GM15510 (cell line): ENCODE results near the gene ZNF532.

ENCODE experiments used
- POLR2A ChIP-seq: IDR thresholded peaks from 3 replicates; pipeline ENCODE4 v1.6.1; 2011; ENCODE audit warnings: borderline replicate concordance; ENCODE audit not compliant: insufficient read length; ENCODE audit errors: extremely low read depth

ZNF532 gene

GRCh38 chr18:58864146-58865032 lies at the start of gene ZNF532:
TSS of gene ZNF532 (plus strand) at chr18:58864877. CDS start in a region left out here.
- TF ChIP-seq POLR2A: no peak

GRCh38 chr18:58819051-58819450 lies 45.6 kb upstream of the ZNF532 start:
- no peak for TF ChIP-seq POLR2A

- TF ChIP-seq POLR2A: no peak
Measured at GRCh38 chr18:58820251-58820650, 44.4 kb upstream of the ZNF532 start.

DNA sequence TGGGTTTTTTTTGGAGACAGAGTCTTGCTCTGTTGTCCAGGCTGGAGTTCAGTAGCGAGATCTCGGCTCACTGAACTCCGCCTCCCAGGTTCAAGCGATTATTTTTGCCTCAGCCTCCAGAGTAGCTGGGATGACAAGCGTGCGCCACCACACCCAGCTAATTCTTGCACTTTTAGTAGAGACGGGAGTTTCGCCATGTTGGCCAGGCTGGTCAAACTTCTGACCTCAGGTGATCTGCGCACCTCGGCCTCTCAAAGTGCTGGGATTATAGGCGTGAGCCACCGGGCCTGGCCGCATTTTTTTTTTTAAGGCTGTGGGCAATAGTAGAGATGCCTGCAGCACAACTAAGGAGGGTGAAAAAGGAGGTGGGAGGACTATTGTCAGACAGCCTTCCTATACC lies 41.7 kb upstream of the ZNF532 start:
- TF ChIP-seq POLR2A: no peak

DNA sequence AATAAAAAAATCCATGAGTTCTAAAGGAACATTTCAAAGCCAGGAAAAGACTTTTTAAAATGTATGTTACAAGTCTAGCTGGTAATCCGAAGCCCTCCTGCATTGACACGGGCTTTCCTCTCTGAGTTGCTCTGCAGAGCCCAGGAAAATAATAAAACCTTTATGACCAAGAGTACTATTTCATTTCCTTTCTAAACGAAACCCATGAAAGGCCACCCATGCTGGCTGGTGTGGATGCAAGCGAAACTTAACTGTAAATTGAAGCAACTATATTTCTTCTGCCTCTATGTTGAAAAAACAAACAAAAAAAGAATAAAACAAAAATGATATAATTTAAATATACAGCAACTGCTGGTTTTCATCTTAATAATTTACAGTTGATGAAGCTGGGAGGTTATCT lies 41.3 kb upstream of the ZNF532 start:
- no peak for TF ChIP-seq POLR2A

DNA sequence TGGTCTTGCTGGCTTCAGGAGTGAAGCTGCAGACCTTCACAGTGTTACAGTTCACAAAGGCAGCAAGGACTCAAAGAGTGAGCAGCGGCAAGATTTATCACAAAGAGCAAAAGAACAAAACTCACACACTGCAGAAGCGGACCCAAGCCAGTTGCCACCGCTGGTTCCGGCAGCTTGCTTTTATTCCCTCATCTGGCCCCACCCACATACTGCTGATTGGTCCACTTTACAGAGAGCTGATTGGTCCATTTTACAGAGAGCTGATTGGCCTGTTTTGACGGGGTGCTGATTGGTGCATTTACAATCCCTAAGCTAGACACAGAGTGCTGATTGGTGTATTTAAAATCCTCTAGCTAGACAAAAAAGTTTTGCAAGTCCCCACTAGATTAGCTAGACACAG lies 37.2 kb upstream of the ZNF532 start:
- no peak for TF ChIP-seq POLR2A

DNA sequence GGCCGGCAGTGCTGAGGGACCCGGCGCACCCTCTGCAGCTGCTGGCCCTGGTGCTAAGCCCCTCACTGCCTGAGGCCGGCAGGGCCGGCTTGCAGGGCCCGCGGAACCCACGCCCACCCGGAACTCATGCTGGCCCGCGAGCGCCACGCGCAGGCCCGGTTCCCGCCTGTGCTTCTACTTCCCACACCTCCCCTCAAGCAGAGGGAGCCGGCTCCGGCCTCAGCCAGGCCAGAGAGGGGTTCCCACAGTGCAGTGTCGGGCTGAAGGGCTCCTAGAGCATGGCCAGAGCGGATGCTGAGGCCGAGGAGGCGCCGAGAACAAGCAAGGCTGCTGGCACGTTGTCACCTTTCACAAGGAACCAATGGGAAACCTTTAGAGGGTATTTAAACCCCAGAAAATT lies 36.8 kb upstream of the ZNF532 start:
- TF ChIP-seq POLR2A: no peak

- TF ChIP-seq POLR2A: no peak
Measured at GRCh38 chr18:58828399-58829121, 36.1 kb upstream of the ZNF532 start.

GRCh38 chr18:58829263-58829662 lies 35.4 kb upstream of the ZNF532 start:
- TF ChIP-seq POLR2A: no peak

DNA sequence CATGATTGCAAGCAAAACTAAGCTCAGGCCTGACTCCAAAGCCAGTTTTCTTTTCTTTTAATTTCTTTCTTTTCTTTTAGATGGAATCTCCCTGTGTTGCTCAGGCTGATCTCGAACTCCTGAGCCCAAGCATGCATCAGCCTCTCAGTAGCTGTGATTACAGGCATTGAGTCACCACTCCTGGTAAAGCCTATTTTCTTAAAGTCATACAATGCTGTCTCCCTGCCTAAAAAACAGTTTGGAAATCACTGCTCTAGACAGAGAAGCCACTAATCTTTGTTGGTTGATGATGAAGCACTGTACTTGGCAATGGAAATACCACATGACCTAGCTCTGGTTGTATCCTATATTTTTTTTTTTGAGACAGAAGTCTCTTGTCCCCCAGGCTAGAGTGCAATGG lies 33.1 kb upstream of the ZNF532 start:
- TF ChIP-seq POLR2A: no peak

DNA sequence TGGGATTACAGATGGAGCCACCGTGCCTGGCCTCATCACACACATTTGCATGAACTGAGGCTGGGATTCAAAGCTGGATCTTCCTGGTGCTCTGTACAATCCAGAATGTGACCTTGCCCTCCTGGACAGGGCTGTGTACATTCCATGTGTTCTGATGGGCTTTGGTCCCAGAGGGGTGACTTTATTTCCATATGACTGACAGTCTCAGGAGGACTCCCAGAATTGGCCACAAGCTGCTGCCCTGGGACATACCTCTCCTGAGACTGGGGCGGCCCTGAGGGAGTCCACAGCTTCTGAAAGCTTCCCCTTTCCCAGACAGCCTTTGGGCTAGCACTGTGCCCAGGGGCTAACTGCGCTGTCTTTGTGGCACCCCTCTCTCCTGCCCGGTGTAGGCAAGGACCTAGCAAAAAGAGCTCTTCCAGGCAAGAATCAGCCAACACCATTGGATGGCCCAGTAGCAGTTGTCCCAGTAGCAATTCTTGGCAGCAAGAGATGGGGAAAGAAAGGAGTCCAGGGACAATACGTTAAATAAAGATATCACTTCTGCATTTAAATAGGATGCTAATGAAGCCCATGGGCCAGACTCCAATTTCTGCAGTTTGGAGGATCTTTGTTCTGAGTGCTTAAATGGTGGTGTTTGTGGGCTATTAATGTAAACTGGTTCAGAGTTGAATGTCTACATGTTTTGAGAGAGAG lies 26.4 kb upstream of the ZNF532 start:
- no peak for TF ChIP-seq POLR2A

GRCh38 chr18:58838946-58839345 lies 25.7 kb upstream of the ZNF532 start:
- TF ChIP-seq POLR2A: no peak

GRCh38 chr18:58842978-58843687 lies 21.5 kb upstream of the ZNF532 start:
- no peak for TF ChIP-seq POLR2A

DNA sequence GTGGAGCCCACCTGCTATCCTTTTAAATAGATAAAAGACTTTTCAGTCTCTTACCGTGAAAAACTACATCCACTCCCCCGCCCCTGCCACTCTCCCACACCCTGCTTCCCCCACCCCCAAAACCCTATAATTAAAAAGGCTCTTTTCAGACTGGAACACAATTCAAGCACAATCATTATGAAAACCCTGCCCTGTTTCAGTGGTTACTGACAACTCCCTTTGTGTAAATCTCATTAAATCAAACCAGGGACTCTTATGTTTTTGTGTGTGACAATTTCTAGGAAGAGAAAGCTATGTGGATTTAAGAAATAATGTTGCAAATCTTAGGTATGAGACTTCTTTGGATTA lies 21.0 kb upstream of the ZNF532 start:
- TF ChIP-seq POLR2A: no peak

GRCh38 chr18:58844871-58845270 lies 19.8 kb upstream of the ZNF532 start:
- TF ChIP-seq POLR2A: no peak
